ENCODE measurements around the gene BANP.

BANP gene

DNA sequence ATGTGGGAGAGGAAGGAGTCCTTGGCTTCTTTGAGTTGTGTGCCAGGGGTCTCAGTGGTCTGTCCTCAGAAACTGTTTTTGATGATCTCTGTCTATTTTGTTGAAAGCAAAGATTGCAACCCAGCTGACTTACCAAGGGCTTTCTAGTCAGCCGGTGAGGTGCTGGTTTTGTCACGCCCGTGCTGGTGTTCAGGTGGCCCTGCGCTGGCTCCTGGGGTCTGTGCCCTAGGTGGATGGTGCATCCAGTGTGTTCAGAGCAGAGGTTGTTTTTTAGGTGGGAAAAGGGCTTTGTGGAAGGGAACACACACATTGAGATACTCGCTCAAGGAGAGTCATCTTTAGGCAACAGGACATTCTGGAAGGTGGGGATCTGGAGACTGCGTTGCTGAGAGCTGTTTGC lies 51.0 kb downstream of the BANP start:
- no peak for DNase-seq (ENCODE audit: low read depth)
- TF ChIP-seq, protein P1, sequence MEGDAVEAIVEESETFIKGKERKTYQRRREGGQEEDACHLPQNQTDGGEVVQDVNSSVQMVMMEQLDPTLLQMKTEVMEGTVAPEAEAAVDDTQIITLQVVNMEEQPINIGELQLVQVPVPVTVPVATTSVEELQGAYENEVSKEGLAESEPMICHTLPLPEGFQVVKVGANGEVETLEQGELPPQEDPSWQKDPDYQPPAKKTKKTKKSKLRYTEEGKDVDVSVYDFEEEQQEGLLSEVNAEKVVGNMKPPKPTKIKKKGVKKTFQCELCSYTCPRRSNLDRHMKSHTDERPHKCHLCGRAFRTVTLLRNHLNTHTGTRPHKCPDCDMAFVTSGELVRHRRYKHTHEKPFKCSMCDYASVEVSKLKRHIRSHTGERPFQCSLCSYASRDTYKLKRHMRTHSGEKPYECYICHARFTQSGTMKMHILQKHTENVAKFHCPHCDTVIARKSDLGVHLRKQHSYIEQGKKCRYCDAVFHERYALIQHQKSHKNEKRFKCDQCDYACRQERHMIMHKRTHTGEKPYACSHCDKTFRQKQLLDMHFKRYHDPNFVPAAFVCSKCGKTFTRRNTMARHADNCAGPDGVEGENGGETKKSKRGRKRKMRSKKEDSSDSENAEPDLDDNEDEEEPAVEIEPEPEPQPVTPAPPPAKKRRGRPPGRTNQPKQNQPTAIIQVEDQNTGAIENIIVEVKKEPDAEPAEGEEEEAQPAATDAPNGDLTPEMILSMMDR (conservative IDR thresholded peaks at IDR 0.05; ENCODE audit: low read length) = no peak
- no peak overlapping the region for H3K4me3 ChIP-seq (ENCODE audit: low read length)

DNA sequence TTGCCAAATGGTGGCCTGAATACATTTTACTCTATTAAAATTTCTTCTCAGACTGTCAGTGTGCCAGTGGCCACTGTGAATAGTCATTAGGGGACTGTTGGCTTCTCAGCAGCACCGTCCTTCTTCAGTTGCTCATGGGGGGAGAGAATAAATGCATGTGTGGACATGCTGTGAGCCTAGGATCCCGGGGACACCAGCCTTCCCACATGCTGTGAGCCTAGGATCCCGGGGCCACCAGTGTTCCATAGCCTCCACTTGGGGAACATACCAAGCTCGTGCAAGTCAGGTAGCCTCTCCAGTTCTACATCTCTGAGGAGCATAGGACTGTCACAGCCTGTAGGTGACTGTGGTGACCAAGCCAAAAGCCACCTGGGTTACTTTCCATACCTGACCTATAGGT lies 51.5 kb downstream of the BANP start:
- TF ChIP-seq, protein P1 (conservative IDR thresholded peaks at IDR 0.05; ENCODE audit: low read length) = no peak
- DNase-seq (ENCODE audit: low read depth) = no peak
- no peak overlapping the region for H3K4me3 ChIP-seq (ENCODE audit: low read length)

DNA sequence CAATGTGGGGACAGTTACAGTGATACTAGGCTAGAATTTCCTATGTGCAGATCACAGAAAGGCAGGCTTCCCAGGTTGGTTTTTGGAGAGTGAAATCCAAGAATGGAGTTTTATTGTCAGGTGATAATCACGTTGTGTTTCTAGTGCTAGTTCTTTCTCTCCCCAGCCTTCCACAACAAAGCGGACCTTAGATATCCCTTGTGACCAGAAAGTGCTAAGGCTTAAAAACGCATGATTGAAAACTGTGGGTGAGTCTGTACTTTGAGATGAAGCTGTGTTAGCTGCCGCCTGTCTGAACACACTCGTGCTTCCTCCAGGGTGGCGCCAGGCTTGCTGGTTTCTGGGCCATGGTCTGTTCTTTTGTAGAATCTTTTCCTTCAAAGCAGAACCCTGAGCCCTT lies 52.1 kb downstream of the BANP start:
- H3K4me3 ChIP-seq (ENCODE audit: low read length) = no peak overlapping the region
- TF ChIP-seq, protein P1 (conservative IDR thresholded peaks at IDR 0.05; ENCODE audit: low read length) = no peak
- no peak for DNase-seq (ENCODE audit: low read depth)

DNA sequence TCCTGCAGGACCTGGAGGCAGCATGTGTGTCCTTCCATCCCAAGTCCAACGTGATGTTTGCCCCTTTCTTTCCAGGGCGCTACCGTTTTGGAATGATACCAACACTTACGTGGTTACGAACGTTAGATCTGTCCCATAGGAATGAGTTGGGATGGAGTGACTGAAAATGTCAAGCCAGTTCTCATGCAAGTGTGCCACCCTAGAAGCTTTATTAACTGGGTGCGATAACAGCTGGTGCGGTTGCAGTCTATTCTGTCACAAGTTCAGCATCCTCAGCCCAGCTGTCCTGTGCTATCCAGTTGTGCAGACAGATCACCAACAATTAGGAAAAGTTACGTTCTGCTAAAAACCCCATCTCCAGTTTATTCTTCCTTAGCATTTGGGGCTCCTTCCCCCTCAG lies 52.5 kb downstream of the BANP start:
- DNase-seq (ENCODE audit: low read depth) = no peak
- H3K4me3 ChIP-seq (ENCODE audit: low read length) = no peak overlapping the region
- TF ChIP-seq, protein P1 (conservative IDR thresholded peaks at IDR 0.05; ENCODE audit: low read length) = no peak

DNA sequence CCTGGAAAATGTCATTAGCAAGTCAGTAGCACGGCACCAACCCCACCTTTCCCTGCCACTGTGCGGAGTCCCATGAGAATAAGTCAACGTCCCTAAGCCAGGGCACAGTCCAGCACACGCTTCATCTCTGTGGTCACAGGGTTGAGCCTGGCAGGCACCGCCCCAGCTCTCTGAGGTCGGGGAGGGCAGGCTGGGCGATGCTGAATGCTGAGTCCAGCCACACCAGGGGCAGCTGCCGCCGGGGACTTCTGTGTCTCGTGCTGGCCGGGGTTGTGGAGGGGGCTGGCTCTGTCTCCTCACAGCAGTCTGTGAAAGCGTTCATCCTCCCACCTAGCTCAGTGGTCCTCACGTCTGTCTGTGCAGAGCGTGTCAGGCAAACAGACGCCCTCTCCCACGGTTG lies 53.2 kb downstream of the BANP start:
- no peak for DNase-seq (ENCODE audit: low read depth)
- TF ChIP-seq, protein P1 (conservative IDR thresholded peaks at IDR 0.05; ENCODE audit: low read length) = no peak
- no peak overlapping the region for H3K4me3 ChIP-seq (ENCODE audit: low read length)

DNA sequence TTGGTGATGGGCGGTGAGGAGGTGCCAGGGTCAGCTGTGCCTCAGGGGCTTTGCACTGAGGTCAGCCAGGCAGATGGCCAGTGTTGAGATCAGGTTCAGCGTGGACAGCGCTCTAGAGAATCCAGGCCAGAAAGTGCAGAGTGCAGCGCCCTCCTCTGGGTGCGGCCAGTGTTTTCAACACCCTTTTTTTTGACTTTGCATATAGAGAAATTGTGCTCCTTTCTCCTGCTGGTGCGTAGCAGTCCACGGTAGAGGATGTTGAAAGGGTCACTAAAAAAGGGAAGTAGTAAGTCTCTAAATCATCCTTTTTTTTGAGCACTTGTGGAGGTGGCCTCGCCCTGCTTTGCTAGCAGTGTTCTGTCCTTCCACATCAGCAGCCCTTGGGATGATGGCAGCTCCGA lies 53.9 kb downstream of the BANP start:
- TF ChIP-seq, protein P1 (conservative IDR thresholded peaks at IDR 0.05; ENCODE audit: low read length) = peak; percentile 13
- H3K4me3 ChIP-seq (ENCODE audit: low read length) = no peak overlapping the region
- DNase-seq (ENCODE audit: low read depth) = no peak

DNA sequence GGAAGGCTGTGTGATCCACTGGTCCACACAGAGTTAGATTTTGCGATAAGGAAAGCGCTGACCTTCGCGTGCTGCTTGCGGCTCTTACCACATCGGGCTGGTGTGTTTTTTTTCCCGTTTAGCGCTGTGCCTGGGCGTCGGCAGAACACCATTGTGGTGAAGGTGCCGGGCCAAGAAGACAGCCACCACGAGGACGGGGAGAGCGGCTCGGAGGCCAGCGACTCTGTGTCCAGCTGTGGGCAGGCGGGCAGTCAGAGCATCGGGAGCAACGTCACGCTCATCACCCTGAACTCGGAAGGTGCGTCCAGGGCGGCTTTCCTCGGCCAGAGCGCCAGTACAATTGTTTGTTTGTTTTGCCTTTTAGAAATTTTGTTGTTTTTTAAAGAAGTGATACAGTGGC lies 54.7 kb downstream of the BANP start:
- TF ChIP-seq, protein P1 (conservative IDR thresholded peaks at IDR 0.05; ENCODE audit: low read length) = no peak
- DNase-seq (ENCODE audit: low read depth) = no peak

More for the DNA sequence above, 54.7 kb downstream of the BANP start:
- H3K4me3 ChIP-seq (ENCODE audit: low read length) = no peak overlapping the region
